Kasumi-1 (cell line): Measurements from ENCODE around the gene CEACAM18.
"Not testable (repeated sequence)": the region's sequence is repeated elsewhere in the genome, so short reads cannot be mapped to it uniquely, and the experiment has no call there.

Experiments
- DNase-seq, 2 experiments: peaks; one replicate each; lab custom pipeline; 2025; lab: John Stamatoyannopoulos, UW

CEACAM18 gene

DNA sequence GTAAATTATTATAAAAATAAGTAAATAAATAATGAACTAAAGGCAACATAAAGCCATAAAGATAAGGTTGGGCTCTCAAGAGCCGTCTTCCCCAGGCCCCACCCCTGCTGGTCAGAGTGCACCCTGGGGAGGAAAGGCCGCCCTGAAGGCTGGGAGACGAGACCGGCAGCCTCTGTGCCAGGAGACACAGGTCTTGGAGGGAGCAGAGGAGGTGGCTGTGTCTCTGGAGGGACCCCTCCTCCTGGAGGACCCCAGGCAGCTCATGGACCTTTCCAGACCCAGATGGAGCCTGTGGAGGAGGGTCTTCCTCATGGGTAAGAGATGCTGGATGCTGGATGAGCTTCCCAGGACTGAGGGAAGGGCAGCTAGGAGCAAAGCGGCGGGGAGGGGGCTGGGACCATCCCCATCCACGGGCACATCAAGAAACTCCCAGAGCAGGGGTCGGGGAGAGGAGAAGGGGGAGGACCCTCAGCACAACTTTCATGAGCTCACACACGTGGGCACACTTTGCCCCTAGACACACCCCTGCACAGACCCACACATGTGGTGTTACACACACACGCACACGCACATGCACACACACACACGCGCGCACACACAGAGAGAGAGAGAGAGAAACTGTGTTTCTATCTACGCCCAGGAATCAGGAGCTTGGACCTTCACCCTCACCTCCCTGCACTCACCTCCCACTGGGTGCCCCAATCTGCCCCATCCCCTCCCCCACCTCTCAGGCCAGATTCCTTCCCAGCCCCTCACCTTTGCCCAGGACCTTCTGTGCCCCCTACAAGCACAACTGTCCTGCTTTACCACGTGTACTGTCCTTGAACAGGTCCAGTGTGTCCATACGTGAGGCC lies at the start of gene CEACAM18:
Gene CEACAM18, plus strand, starts transcription at position 159 of the 854 bp plus-strand sequence.
- no peak for DNase-seq

DNA sequence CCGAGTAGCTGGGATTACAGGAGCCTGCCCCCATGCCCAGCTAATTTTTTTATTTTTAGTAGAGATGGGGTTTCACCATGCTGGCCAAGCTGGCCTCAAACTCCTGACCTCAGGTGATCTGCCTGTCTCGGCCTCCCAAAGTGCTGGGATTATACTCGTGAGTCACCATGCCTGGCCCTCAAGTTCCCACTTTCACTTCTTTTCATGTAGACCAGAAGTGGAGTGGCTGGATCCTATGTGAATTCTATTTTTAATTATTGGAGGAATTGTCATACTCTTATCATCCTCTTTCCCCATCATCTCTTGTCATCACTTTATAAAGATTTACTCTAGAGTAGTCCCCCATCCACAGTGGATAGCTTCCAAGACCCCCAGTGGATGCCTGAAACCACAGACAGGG lies 48.1 kb upstream of the CEACAM18 start:
- DNase-seq = no peak

DNA sequence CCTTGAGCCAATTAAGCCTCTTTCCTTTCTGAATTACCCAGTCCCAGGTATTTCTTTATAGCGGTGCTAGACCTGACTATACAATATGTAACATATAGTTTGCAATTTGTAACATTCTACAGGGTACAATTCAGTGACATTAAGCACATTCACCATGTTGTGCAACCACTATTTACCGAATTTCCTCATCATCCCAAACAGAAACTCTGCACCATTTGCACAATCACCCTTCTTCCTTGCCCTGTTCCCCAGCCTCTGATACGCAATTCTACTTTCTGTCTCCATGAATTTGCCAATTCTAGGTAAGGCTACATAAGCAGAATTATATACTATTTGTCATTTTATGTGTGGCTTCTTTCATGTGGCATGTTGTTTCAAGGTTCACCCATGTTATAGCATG lies 47.2 kb upstream of the CEACAM18 start:
- DNase-seq = no peak

DNA sequence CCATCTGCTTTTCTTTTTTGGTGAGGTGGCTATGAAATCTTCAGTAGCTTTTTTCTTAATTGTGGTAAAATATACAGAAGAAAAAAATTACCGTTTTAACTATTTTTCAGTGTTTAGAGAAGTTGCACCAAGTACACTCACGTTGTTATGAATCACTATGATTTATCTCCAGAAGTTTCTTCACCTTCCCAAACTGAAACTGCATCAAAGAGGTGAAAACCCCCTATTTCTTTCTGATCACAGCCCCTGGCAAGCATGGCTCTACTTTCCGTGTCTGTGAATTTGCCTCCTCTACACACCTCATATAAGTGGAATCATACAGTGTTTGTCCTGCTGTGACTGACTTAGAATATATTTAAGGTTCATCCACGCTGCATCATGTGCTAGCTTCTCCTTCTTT lies 45.3 kb upstream of the CEACAM18 start:
- no peak for DNase-seq

DNA sequence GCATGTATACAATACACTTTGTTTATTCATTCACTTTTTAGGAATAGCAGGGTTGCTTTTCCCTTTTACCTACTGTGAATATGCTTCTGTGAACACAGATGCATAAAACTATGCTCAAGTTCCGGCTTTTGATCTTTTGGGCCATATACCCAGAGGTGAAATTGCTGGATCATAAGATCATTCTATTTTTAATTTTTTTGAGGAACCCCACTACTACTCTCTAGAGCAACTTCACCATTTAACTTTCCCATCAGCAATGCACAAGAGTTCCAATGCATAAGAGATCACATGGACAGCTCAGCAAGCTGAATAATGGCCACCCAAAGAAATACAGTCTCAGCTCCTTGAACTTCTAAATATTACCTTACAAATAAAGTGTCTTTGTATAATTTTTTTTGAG lies 43.9 kb upstream of the CEACAM18 start:
- DNase-seq = no peak

DNA sequence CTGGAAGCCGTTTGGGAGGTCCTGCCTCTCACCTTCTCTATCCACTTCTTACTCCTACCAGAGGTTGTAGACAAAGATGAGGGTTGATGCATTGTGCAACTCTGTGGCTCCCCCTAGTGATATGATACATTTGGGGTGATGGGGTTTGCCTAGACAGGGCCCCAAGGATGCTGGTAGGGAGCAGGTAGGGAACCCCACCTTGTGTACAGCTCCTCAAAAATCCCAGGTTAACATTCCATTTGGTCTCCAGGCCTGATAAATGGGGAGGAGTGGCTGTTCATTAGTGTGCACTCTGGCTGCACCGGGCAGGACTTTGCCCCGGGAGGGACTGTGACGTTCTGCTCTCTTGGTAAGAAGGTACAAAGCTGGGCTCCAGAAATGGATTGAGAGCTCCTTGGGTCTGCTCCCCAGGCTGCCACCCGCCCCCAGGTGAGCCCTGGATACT lies 39.3 kb upstream of the CEACAM18 start:
- DNase-seq = peak; percentile 41 to 65

DNA sequence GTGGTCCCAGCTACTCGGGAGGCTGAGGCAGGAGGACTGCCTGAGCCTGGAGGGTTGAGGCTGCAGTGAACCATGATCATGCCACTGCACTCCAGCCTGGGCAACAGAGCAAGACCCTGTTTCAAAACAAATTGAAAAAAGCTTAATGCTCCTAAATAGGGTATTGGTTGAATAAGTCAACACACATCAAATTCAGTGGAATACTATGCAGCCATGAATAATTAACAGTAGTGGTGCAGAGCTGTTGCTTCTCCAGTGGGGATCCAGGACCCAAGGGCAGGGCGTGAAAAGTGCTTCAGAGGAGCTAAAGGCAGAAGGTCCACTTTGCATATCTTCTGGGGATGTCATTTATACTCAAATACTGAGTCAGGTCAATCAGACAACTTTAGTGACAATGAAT lies 38.3 kb upstream of the CEACAM18 start:
- DNase-seq = no peak

DNA sequence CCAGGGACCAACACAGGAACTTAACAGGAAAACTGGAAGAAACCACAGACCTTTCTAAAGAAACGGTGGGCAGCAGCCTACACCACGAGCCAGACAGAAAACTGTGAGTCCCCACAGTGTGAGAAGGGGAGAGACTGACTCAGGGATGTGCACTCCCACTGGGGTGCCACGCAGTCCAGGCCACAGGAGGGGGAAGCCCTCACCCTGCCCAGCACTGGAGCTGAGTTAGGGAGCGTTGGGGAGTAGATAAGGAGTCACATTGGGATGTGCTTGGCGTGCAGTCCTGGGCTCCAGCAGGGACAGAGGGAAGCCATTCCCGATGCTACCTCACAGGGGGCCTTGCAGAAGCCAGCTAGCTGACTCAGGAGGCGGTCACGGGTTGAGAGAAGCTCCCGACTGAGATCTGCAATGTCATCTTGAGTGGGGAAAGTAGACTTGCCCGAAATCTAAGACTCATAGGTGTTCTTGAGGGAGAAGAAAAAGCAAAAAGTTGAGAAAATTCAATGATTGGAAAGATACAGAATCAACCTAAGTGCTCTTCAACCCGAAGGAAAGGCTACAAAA lies 37.4 kb upstream of the CEACAM18 start:
- DNase-seq = no peak

DNA sequence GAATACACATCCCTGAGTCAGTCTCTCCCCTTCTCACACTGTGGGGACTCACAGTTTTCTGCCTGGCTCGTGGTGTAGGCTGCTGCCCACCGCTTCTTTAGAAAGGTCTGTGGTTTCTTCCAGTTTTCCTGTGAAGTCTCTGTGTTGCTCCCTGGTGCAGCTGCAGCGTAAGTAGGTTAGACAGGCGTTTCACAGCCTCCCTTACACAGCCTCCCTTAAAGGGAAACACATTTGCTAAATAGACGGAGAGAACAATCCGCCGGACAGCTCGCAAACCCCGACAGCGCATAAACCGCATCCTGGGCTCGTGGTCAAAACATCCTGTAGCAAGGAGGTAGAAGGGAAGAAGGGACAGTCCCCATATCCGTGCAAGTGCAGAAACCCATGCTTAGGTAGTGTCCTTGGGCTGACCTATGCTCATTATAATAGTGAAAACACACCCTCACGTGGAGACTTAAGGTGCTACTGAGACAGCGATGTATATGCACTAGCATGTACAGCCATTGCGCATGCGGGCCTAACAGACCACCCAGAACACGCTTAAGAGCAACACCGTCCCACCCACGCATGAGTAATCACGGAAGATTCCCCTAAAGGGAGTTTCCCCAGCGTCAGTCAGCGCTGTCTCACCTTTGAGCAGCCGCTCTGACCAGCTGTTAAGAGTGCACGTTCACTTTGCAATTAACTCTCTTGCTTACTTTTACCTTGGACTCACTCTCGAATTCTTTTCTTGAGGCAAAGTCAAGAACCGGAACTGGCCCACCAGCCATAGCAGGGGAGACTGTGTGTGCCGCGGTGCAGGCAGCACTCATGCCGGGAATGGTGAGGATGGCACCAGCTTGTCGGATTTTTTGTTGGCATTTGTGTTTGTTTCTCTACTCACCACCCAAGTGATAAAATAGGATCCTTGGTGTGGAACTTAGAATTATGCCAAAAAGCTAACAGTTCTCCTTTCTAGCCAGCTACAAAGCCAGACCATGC lies 36.6 kb upstream of the CEACAM18 start:
- peak; percentile 64 to 69 for DNase-seq

DNA sequence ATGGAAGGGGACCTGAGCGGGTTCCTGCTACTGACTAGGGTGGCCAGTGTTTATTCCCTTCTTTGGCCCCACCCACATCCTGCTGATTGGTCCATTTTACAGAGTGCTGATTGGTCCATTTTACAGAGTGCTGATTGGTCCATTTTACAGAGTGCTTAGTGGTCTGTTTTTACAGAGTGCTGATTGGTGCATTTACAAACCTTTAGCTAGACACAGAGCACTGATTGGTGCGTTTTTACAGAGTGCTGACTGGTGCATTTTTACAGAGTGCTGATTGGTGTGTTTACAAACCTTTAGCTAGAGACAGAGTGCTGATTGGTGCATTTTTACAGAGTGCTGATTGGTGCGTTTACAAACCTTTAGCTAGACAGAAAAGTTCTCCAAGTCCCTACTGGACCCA lies 30.8 kb upstream of the CEACAM18 start:
- not testable (repeated sequence) for DNase-seq

DNA sequence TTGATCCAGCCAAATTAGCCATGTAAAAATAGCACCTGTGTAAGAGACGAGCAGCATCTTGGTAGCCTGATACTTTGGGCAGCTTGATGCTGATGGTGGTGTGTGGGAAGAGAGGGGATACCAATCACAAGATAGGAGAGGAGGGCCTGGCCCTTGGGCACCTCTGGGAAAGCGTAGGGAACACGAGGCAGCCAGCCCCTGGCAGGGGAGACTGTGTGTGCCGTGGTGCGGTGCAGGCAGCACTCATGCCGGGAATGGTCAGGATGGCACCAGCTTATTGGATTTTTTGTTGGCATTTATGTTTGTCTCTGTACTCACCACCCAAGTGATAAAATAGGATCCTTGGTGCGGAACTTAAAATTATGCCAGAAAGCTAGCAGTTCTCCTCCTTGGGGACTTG lies 30.3 kb upstream of the CEACAM18 start:
- no peak for DNase-seq

DNA sequence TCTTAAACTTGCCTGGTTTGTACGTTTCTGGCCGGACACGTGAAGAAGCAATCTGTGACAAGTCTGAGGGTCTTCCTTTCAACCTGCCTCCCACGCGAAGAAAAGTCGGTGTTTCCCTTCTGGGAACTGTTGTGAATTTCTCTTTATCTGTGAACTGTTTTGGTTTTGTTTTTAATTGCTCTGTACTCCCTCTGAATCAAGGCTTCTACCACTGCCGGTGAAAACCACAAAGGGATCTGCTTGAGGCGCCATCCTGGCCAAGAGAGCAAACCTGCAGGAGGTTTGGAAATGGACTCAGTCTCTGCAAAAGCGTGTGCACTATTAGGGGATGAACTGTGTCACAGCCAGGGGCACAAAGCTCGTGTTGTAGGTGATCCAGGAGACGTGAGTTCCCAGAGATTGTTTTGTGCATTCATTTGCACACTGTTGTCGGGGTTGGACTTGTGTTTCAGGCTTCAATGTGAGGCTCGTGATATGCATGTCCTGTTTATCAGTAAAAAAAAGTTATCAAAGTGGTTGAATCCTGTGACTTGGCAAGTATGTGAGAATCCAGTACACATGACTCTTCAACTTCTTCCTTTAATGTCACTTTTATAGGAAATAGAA lies 29.8 kb upstream of the CEACAM18 start:
- no peak for DNase-seq

DNA sequence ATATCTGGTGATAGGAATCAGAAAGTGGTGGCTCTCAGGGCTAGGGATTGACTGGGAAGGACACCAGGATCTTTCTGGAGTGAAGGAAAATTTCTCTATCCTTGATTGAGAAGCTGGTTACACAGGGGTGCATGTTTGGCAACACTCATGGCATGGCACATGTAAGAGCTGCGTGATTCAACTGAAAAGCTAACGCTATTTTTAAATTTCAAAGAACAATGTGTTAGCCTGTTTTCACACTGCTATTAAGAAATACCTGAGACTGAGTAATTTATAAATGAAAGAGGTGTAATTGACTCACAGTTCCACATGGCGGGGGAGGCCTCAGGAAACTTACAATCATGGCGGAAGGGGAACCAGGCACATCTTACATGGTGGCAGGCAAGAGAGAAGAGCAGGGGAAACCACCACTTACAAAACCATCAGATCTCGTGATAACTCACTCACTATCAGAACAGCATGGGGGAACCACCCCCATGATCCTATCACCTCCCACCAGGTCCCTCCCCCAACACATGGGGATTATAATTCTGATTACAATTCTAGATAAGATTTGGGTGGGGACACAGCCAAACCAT lies 27.5 kb upstream of the CEACAM18 start:
- no peak for DNase-seq

DNA sequence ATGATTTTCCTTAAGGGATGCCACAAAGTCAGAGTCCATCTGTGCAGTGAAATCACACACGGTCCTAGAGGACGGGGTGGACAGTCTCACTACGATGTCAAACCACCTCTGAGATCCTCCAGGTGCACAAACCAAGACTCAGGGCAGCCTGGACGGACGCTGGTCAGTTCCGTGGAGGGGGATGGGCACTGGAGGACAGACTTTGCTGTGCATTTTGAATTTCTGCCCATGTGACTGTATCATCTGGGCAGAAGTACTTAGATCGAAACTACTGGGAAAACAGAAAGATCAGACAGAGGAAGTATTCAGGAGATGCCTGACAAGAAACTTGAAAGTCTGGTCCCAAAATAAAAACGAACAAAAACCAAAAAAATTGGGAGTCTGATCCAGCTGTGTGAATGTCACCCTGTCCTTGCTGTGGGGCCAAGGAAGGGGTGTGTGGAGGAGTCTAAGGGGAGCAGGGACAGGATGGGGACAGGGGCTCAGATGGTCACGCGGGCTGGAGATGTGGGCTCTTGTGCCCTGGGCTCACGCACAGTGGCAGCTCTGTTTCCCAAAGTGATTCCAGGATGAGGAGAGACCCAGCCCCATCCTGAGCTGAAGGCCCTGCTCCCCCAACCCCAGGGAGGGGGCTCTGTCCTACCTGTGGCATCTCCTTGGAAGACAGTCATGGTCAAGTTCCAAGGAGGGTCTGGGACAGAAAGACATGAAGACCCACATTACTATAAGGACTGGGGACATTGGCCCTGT lies 21.6 kb upstream of the CEACAM18 start:
- DNase-seq = no peak

DNA sequence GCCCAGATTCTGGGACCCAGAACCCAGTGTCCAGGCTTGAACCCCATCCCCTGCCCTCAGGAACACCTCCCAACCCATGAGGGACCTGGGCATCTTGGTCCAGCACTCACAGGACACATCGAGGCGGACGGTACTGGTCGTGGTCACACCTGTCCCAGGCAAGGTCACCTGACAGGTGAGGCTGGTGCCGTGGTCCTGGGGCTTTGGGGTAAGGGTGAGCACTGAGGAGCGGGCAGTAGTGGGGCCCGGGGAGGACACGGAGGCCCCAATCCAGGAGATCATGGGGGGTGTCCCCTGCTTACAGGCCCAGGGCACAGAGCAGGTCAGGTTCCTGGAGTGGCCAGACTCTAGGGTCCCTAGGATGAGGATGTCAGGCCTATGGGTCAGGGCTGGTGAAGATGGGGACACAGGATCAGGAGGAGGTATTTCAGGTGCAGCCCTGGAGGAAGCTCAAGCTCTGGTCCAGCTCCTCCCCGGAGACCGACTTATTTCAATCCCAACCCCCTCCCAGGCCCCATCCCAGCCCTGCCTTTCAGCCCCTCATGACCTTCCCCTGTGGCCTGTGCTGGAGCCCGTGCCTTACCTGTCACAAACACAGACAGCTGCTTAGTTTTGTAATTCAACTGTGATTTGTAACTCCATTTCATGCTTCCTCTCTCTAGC lies 20.9 kb upstream of the CEACAM18 start:
- no peak for DNase-seq

DNA sequence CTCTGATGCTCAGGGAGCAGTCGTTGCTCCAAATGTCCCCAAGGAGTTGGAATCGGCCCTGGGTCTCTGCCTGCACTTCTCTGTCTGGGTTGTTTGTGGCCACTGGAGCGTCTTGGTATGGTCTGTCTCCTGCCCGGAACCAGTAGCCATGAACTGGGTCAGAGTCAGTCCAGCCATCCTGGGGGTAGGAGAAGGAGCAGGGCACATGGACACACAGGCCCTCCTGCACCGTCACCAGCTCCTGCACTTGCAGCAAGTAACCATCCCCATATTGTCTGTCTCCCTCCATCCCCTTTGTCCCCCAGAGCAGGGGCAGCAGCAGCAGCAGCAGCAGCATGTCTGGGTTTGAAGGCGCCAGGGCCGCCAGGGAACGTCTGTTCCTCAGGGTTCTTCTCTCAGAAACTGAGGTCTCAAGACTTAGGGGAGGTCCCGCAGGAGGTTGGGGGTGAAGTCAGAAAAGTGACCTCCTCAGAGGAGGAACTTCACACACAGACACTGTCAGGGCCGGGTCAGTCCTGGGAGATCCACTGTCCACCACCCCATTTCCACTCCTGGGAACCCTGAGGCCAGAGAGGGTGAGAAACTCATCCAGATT lies 20.2 kb upstream of the CEACAM18 start, which contains the start of gene SIGLEC8:
Gene SIGLEC8, minus strand, starts transcription at position 404 of the 595 bp plus-strand sequence. Its CDS starts 67 bp downstream, at position 337.
- DNase-seq = no peak

DNA sequence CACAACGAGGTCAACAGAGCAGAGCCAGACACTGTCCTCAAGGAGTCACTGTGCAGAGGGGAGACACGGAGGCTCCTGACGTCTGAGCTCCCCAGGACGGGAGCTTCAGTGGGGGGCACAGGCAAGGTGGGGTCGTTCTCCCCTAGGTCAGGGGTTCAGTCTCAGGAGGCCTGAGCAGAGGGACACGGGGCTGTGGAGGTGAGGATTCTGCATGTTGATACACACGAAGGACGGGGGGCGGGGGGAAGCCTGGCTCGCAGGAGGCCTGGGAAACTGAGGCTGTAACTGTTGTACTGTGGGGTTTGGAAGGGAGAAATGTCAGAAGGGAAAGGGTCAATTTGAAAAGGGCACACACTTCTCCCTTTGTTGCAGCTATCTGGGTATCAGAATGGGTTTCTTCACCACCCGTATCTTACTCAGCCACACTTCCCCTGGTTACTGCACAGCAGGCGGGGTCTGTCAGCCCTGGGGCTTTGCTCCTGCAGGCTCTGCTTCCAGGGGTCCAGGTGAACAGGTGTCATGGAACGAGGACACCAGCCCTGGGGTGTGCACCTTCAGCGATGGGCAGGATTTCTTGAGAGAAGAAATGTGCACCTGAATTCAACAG lies 19.3 kb upstream of the CEACAM18 start:
- DNase-seq = no peak

DNA sequence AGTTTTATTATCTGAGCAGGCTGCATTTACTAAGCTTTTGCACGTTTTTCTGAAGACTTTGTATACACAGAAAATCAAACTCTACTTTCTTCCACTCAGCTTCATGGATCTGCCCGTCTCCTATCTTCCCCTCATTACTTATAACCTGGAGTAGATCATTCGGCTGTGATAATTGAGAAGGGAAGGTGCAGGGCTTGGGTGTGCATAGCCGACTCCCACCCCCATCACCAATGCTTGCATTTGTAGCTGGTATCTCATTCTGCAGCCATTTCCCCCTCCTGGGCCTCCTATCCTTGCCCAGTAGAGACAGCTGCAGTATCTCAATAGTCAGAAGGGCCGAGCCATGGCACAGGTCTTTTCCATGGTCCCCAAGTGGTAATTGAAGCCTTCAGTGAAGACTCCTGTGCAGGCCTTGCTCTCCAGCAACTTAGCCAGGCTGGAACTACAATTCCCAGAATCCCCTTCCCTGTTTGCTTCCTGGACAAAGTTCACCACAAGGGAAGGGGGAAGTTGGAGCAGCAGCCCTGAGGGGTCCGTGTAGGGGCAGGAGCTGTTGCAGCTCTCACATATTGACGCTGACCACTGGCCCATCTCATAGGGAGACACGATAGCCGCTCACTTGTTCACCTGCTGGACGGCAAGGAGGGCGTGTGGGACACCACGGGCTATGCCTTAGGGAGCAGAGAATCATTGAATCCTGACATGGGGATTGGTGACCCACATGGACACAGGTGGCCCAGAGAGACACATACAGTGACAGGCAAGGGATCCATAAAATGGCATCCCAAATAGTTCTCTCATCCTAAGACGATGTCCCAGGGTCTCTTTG lies 18.0 kb upstream of the CEACAM18 start:
- peak; percentile 78 to 79 for DNase-seq
